GM18870 (cell line): ENCODE data around the gene RAI1.
"Not testable (repeated sequence)": the region's sequence is repeated elsewhere in the genome, so short reads cannot be mapped to it uniquely, and the experiment has no call there.

Experiments used
- ATAC-seq: cut with Tn5 transposase; IDR thresholded peaks from one replicate; pipeline ENCODE4 v1.9.1; 2021; ENCODE audit warnings: moderate library complexity; ENCODE audit not compliant: unreplicated experiment

The RAI1 gene

GRCh38 chr17:17681187-17681743 is at the start of gene RAI1:
TSS of gene RAI1 (plus strand) at chr17:17681458. CDS start at chr17:17792949, 111,491 bp downstream.
- ATAC-seq, result no peak

GRCh38 chr17:17632690-17633089 is 48.6 kb upstream of the RAI1 start:
- not testable (repeated sequence) for ATAC-seq

GRCh38 chr17:17633310-17633709 is 47.9 kb upstream of the RAI1 start:
- ATAC-seq, result no peak

- no peak for ATAC-seq
Observed at GRCh38 chr17:17635126-17635525, 46.1 kb upstream of the RAI1 start.

- ATAC-seq, result not testable (repeated sequence)
Observed at GRCh38 chr17:17635537-17636271, 45.6 kb upstream of the RAI1 start.

- no peak for ATAC-seq
Observed at GRCh38 chr17:17636272-17636885, 44.9 kb upstream of the RAI1 start.

GRCh38 chr17:17638467-17638866 is 42.8 kb upstream of the RAI1 start:
- no peak for ATAC-seq

GRCh38 chr17:17639661-17640270 is 41.5 kb upstream of the RAI1 start:
- ATAC-seq, result not testable (repeated sequence)

- no peak for ATAC-seq
Observed at GRCh38 chr17:17641621-17642409, 39.4 kb upstream of the RAI1 start.

- ATAC-seq, result not testable (repeated sequence)
Observed at GRCh38 chr17:17645148-17645547, 36.1 kb upstream of the RAI1 start.

GRCh38 chr17:17645961-17646360 is 35.3 kb upstream of the RAI1 start:
- ATAC-seq, result no peak

GRCh38 chr17:17647524-17648178 is 33.6 kb upstream of the RAI1 start:
- ATAC-seq, result no peak

- no peak for ATAC-seq
Observed at GRCh38 chr17:17648762-17649161, 32.5 kb upstream of the RAI1 start.

- no peak for ATAC-seq
Observed at GRCh38 chr17:17650959-17651358, 30.3 kb upstream of the RAI1 start.

GRCh38 chr17:17653343-17653742 is 27.9 kb upstream of the RAI1 start:
- no peak for ATAC-seq

- no peak for ATAC-seq
Observed at GRCh38 chr17:17659340-17659739, 21.9 kb upstream of the RAI1 start.

GRCh38 chr17:17661134-17661533 is 20.1 kb upstream of the RAI1 start:
- no peak for ATAC-seq

- no peak for ATAC-seq
Observed at GRCh38 chr17:17661834-17662385, 19.3 kb upstream of the RAI1 start.

GRCh38 chr17:17663160-17664063 is 17.8 kb upstream of the RAI1 start:
- ATAC-seq, result peak; percentile 65
